ENCODE data around the gene CREB3L4. TPM values are rescaled to one million over a fixed set of nuclear protein-coding genes. Genes with fewer than 3 reads are reported as not detected.

CREB3L4 gene
- total and polyA plus RNA-seq, 2 of the 13 experiments (the other 11 are each of a cell fraction or from before 2014, with no cell fraction given): 9.9 to 18.7 TPM

GRCh38 chr1:153967107-153967999 is at the start of gene CREB3L4 (continued):
- TF ChIP-seq ATF2 (CRISPR knock-in tag; IDR thresholded peaks at IDR 0.05): no peak
- TF ChIP-seq CBX1 (IDR thresholded peaks at IDR 0.05; ENCODE audit: low read depth): peak; percentile 80
- no peak for TF ChIP-seq PAF1 (CRISPR knock-in tag; IDR thresholded peaks at IDR 0.05)
- TF ChIP-seq MTF1 (CRISPR knock-in tag; IDR thresholded peaks at IDR 0.05): no peak
- no peak for TF ChIP-seq ADNP (CRISPR knock-in tag; IDR thresholded peaks at IDR 0.05)
- TF ChIP-seq THRA (CRISPR knock-in tag; IDR thresholded peaks at IDR 0.05; ENCODE audit: borderline replicate concordance): peak; percentile 58
- peak; percentile 70 for TF ChIP-seq TARDBP (CRISPR knock-in tag; IDR thresholded peaks at IDR 0.05)
- TF ChIP-seq ZNF275 (CRISPR knock-in tag; IDR thresholded peaks at IDR 0.05; ENCODE audit: borderline replicate concordance): peak; percentile 47; the same call in 1 of the 2 replicates
- TF ChIP-seq YEATS4 (CRISPR knock-in tag; IDR thresholded peaks at IDR 0.05; ENCODE audit: borderline replicate concordance): peak; percentile 79; the same call in 1 of the 2 replicates
- TF ChIP-seq AKNA (CRISPR knock-in tag; IDR thresholded peaks at IDR 0.05; ENCODE audit: borderline replicate concordance): peak; percentile 12; the same call in 1 of the 2 replicates
- TF ChIP-seq RFXANK (CRISPR knock-in tag; IDR thresholded peaks at IDR 0.05): no peak
- no peak; the same call in 1 of the 2 replicates for TF ChIP-seq SOX5 (CRISPR knock-in tag; IDR thresholded peaks at IDR 0.05; ENCODE audit: borderline replicate concordance)
- TF ChIP-seq SKIL (CRISPR knock-in tag; IDR thresholded peaks at IDR 0.05; ENCODE audit: borderline replicate concordance): no peak; the same call in 1 of the 2 replicates
- TF ChIP-seq ZFP1 (CRISPR knock-in tag; IDR thresholded peaks at IDR 0.05): no peak; the same call in 1 of the 2 replicates
- no peak for TF ChIP-seq SUZ12 (IDR thresholded peaks at IDR 0.05; ENCODE audit: low read depth, low read length)
- TF ChIP-seq WIZ (CRISPR knock-in tag; IDR thresholded peaks at IDR 0.05): no peak; the same call in 1 of the 2 replicates
- TF ChIP-seq PHF21A (CRISPR knock-in tag; IDR thresholded peaks at IDR 0.05): peak; percentile 93
- no peak for TF ChIP-seq KDM1A (CRISPR knock-in tag; IDR thresholded peaks at IDR 0.05)
- TF ChIP-seq ZSCAN12 (CRISPR knock-in tag; IDR thresholded peaks at IDR 0.05): no peak; the same call in 1 of the 2 replicates

All from HepG2 (cell line).